Amniotic epithelial cell (primary cell): ENCODE results near the gene SEMA3C.

Experiments used
- DNase-seq: peaks from one replicate; pipeline ENCODE4 v3.0.0-alpha.2; 2010; ENCODE audit warnings: low read depth

SEMA3C gene

DNA sequence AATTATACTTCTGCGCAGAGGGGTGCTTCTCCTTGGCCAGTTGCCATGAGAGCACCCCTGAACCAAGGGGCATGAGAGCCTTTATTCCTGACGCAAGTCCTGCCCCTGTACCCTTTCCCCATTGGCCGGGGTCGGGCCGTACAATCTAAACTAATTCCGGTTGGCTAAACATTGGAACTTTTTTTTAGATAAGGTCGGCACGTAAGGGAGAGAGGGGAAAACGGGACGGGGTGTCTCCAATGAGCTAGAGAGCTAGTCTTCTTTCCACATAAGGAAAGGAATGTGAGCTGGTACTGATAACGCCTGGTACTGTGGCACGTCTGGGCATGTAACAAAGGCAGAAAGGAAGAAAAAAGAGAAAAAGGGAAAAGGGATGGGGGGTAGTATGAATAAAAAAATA lies 183.5 kb downstream of the SEMA3C start:
- DNase-seq = no peak

- DNase-seq = no peak
Measured at GRCh38 chr7:80734011-80734410, 184.8 kb downstream of the SEMA3C start.

DNA sequence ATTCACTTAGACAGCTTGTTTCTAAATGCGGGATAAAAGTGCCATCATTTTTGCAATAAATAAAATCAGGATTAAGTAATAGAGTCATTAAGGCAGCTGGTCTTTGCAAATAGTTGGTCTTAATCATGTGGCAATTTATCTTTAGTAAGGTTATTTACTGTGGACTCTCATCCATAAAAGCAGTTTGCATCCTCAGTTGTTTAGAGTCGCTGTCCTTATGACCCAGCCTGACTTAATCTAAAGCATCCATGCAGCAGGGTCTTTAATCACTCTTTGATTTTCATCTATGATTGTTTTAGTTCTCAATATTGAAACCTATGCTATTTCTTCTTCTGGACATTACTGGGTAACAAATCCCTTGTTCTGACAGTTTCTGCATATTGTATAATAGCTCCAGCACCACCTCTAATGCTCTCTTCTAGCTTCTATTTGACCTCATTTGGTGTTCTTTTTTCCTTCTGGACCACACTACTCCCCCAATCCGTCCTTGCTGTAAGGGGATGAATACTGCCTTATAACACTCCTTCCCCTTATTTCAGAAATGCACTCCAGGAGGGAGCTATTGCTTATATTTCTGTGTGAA lies 185.4 kb downstream of the SEMA3C start:
- DNase-seq = no peak

DNA sequence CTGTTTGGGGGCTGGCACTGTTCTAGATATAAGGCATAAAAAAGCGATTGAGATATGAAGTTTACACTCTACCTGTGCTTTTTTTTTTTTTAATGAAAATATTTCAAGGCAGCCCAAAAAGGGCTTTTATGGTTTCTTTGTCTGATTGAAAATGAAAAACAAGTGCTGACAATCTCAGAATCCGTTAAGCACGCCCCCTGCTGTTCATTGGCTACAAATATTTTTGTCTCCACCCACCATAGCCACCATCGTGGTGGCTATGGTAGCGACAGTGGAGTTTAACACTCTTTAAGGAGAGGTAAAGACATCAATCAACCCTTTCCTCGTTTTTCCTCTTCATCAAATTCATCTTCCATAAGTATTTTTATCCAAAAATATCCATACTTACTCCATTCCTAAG lies 186.2 kb downstream of the SEMA3C start:
- DNase-seq = no peak

DNA sequence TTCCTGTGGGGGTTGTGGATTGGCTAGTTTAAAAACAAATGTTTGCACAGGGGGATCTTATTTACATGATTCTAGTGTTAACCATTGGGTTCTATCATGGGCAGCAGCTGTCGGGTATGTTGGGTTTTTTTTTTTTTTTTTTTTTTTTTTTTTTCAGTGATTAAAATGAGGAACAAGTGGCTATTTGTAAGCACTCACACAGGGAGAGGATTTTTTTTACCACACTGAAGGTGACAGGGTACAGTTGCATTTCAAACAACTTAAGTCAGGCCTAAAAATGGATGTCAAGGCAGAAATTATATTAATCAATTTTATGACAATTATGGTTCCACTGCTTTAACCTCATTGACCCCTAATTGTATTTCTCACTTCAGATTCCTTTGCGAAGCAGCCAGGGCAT lies 187.6 kb downstream of the SEMA3C start:
- no peak for DNase-seq

GRCh38 chr7:80729591-80730320 lies 189.1 kb downstream of the SEMA3C start:
- no peak for DNase-seq

DNA sequence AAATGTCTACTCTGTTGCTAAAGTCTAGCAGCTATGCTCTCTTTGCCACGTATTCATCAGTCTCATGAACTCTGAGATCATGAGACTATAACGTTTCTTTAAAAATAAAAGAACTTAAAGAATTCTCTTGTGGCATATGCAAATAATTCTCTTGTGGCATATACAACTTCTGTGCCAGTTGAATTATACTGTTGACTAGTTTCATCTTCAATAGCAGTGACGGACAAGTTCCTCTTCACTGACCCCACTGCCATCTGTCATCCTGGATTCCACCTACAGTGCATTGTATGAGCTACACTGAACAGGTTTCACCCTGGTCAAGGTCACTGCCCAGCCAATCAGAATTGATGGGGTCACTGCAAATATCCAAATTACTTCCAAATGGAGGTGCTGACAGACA lies 192.2 kb downstream of the SEMA3C start:
- no peak for DNase-seq

DNA sequence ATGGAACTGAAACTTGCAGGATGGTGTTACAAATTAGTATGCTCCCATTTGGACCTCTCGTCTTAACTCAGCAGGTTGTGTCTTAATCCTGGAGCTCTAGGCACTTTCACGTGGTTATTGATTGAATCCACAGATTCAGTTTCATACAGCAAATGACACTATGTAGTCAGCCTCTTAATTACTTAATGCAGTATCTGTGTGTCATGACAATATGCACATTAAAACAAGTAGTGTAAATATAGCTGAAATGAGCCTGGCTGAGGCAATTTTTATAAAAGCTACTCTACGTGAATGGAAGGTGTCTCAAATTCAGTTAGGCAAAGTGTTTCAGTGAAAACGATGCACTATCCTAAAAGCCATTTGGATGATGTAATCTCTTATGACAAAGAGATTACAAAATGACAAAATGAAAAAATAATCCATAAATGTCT lies 193.7 kb downstream of the SEMA3C start:
- DNase-seq = no peak

- DNase-seq = peak; percentile 23
Measured at GRCh38 chr7:80724249-80724871, 194.5 kb downstream of the SEMA3C start.

DNA sequence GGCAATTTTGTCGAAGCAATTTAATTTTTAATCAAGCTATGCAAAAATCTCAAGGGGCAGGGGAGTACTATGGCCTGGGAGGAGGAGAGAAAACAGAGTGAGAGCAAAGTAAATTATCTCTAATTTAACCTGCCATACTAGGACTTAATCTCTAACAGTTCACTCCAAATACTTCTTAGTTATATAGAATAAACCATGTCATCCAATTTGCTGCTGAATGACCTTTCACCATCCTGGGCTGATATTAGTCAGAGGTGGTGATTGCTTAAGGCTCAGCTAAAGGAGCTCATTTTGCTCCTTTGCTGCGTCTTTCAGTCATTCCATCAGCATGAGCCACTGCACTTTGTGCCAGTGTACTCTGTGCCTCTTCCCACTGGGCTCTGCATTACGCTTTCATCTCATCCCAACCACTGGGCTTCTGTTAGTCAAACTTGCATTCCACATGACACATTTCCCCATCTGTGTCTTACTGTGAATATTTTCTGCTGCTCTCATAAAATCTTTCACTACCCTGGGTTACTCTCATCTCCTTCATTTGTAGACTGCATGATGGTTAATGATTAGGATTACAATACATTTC lies 196.1 kb downstream of the SEMA3C start:
- DNase-seq = peak; percentile 100

- peak; percentile 92 for DNase-seq
Measured at GRCh38 chr7:80721883-80722615, 196.8 kb downstream of the SEMA3C start.

GRCh38 chr7:80720146-80720545 lies 198.7 kb downstream of the SEMA3C start:
- no peak for DNase-seq

DNA sequence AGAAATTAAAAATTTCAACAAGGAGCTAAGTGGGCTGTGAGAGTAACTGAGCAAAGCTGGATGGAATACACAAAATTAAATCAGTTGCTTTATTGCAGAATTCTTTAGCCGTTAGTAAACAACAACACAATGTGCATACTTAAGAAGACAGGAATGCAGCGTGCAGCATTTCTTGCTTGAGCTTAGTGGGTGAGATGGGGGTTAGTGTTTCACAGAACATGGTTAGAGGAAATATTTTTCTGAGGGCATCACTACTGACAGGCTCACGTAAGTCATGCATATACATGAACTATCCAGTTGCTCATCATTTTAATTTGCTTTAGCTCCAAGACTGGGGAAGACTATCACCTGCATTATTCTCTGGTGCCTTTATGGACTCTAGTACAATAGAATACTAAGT lies 199.6 kb downstream of the SEMA3C start:
- DNase-seq = peak; percentile 92

DNA sequence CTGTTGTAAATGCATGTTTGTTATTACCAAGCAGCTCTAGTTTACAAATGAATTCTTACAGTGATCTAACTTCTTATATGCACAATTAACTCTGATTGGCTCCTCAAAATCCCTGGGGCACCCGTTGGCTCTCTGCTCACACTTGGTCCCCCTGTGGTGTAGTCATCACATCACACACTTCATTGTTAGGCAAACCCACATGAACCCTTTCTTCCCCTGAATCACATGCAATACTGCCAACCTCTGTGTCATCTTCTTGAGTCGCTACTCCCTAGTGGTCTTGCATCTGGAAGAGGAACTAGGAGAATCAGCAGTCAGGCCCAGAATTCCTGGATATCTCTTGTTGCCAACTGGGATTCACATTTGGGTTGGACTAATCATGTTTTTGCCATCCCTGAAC lies 207.3 kb downstream of the SEMA3C start:
- peak; percentile 34 for DNase-seq

- no peak for DNase-seq
Measured at GRCh38 chr7:80708123-80708522, 210.7 kb downstream of the SEMA3C start.

DNA sequence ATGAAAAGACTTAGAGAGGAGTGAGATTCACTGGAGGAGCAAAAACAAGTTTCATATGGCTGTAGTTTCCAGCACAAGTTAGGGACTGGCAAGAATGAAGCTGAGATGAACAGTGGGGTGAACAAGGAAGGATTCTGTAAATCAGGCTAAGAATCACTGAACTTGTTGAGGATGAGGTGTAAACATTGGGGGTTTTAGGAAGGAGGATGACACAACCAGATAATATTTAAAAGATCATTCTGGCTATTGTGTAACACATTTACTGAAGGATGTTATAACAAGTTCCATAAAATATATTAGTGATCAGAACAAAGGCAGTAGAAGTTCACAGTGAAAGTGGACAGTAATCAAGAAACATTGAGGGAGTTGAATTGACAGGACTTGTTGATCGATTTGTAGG lies 211.5 kb downstream of the SEMA3C start:
- no peak for DNase-seq

GRCh38 chr7:80705130-80705781 lies 213.6 kb downstream of the SEMA3C start:
- DNase-seq = no peak

DNA sequence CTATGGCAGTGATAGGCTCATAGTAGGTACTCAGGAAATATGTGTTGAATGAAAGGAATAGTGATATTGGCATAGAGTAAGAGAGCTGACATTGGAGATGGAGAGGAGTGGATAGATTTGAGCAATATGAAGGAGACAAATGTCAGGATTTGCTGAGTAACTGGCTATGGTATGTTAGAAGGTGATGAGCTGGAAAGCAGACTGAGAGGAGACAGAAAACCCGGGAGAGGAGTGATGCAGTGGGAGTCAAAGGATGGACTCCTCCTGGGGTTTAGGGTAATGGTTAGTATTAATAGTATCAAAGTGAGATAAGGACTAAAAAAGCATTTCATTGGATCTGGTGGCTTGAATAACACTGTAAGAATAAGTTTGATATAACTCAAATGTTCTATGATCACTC lies 215.6 kb downstream of the SEMA3C start:
- peak; percentile 74 for DNase-seq

- DNase-seq = no peak
Measured at GRCh38 chr7:80699721-80700256, 219.1 kb downstream of the SEMA3C start.

DNA sequence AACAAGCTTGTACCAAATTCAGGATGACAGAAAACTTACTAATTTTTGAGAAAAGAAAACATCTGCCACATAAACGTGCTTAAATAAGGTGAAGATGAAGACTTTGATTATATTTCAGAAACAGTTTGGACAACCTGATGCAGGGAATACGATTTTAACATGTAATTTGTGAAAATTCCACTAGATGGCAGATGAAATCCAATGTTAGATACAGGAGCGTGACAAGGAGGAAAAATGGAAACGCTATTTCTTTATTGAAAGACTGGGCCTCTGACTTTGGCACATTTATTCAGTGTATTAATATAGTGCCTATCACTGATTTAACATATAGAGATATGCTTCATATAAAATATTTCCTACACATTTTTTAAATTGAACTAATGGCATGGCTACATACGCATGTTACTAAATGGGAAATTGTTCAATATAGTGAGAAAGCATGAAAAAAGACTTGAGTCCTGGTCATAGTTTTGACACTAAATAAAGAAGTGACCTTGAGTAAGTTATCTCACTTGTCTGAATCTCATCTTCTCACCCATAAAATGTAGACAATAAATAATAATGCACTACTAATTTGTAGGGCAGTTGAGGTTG lies 219.7 kb downstream of the SEMA3C start:
- DNase-seq = peak; percentile 47
